ENCODE measurements around the gene FHOD1. TPM values are rescaled to one million over a fixed set of nuclear protein-coding genes. Genes with fewer than 3 reads are reported as not detected.

FHOD1 gene
- total RNA-seq, 2 experiments from 2014 or later = 16.5 to 55.0 TPM

DNA sequence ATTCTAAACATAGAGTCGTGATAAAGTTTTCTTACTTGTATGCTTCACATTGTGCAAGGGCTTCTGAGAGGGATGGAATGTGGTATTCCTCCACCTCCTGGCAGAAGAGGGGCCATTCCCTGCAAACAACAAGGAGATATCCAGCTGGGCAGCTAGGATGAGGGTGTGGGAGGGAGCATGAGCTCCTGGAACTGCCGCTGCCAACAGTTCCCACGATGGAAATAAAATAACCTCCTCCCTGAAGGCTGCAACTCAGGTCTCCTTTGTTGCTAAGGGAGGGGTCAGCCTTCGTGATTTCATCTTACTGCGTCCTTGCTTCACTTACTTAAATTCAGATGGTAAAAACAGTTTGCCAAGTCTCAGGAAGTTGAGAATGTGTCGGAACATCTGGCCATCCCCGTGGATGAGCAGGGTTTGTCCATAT is 47.7 kb upstream of the FHOD1 start:
- Histone ChIP-seq H3K9me3 (ENCODE audit: low read length) (no peaks in the 10 kb centered on the region), H2AFZ (ENCODE audit: low read length) (no peak overlapping the region), H3K4me3 (ENCODE audit: low read depth, low read length, poor library complexity, severe bottlenecking) (no peak overlapping the region), H3K4me2 (ENCODE audit: low read length) (no peak overlapping the region), H3K9me2 (ENCODE audit: insufficient read depth, low read length) (no peaks in the 10 kb centered on the region), H3K4me1 (ENCODE audit: insufficient read depth, low read length, poor library complexity, severe bottlenecking) (no peaks in the 10 kb centered on the region), H4K20me1 (ENCODE audit: insufficient read depth, low read length) (no peaks in the 10 kb centered on the region), H3K27ac (ENCODE audit: low read depth, low read length, poor library complexity, severe bottlenecking) (no peak overlapping the region), H3K79me2 (ENCODE audit: insufficient read depth, low read depth, low read length) (no peaks in the 10 kb centered on the region), H3K36me3 (ENCODE audit: insufficient read depth, low read length) (no peaks in the 10 kb centered on the region)
- POLR2A ChIA-PET = no interaction called here
- no TSS peak for BruUV-seq (replicated peaks)
- DNase-seq (ENCODE audit: low spot score) = no peak
- no peak for TF ChIP-seq EZH2phosphoT487 (IDR thresholded peaks at IDR 0.05; ENCODE audit: borderline replicate concordance, low read depth, low read length)
- TF ChIP-seq, protein P1, sequence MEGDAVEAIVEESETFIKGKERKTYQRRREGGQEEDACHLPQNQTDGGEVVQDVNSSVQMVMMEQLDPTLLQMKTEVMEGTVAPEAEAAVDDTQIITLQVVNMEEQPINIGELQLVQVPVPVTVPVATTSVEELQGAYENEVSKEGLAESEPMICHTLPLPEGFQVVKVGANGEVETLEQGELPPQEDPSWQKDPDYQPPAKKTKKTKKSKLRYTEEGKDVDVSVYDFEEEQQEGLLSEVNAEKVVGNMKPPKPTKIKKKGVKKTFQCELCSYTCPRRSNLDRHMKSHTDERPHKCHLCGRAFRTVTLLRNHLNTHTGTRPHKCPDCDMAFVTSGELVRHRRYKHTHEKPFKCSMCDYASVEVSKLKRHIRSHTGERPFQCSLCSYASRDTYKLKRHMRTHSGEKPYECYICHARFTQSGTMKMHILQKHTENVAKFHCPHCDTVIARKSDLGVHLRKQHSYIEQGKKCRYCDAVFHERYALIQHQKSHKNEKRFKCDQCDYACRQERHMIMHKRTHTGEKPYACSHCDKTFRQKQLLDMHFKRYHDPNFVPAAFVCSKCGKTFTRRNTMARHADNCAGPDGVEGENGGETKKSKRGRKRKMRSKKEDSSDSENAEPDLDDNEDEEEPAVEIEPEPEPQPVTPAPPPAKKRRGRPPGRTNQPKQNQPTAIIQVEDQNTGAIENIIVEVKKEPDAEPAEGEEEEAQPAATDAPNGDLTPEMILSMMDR (conservative IDR thresholded peaks at IDR 0.05; ENCODE audit: low read length) = no peak
- CTCF ChIA-PET (ENCODE audit: unreplicated experiment) = no interaction called here
- intact Hi-C loops (cut with micrococcal nuclease; ENCODE audit: unreplicated experiment) = no loop called here

DNA sequence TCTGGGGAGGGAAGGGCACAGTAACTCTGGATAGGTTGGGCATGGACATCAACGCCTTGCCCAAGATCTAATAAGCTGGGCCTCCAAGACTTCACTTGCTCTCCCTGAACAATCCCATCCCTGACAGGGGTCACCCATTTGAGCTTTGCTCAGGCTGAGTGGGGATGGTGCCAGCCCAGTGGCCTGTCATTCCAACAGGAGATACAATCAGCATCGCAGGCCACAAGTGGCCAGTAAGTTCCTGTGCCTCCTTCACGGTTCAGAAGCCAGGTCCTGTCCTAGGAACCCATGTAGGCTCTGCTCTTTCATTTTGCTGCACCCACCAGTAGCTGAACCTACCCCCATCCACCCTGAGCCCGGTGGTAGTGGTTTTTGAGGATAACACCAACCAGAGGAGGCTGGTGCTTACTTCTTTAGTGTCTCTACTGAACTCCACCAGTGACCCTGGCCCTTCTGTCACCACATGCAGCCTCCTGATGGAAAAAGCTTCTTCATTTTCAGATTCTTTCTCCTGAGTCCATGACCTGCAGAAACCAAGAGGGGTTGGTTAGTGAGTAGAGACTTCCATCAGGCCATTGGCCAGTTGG is 47.0 kb upstream of the FHOD1 start:
- intact Hi-C loops (cut with micrococcal nuclease; ENCODE audit: unreplicated experiment) = no loop called here
- POLR2A ChIA-PET = no interaction called here
- no peak overlapping the region for H3K4me2 ChIP-seq (ENCODE audit: low read length)
- no peaks in the 10 kb centered on the region for H3K9me3 ChIP-seq (ENCODE audit: low read length)
- no peak overlapping the region for H3K4me3 ChIP-seq (ENCODE audit: low read depth, low read length, poor library complexity, severe bottlenecking)
- TF ChIP-seq, protein P1 (conservative IDR thresholded peaks at IDR 0.05; ENCODE audit: low read length) = no peak
- TF ChIP-seq EZH2phosphoT487 (IDR thresholded peaks at IDR 0.05; ENCODE audit: borderline replicate concordance, low read depth, low read length) = no peak
- CTCF ChIA-PET (ENCODE audit: unreplicated experiment) = no interaction called here
- no peaks in the 10 kb centered on the region for H3K79me2 ChIP-seq (ENCODE audit: insufficient read depth, low read depth, low read length)
- BruUV-seq (replicated peaks) = no TSS peak
- no peak for DNase-seq (ENCODE audit: low spot score)
- H2AFZ ChIP-seq (ENCODE audit: low read length) = no peak overlapping the region
- no peaks in the 10 kb centered on the region for H3K36me3 ChIP-seq (ENCODE audit: insufficient read depth, low read length)
- no peaks in the 10 kb centered on the region for H4K20me1 ChIP-seq (ENCODE audit: insufficient read depth, low read length)
- H3K4me1 ChIP-seq (ENCODE audit: insufficient read depth, low read length, poor library complexity, severe bottlenecking) = no peaks in the 10 kb centered on the region
- no peak overlapping the region for H3K27ac ChIP-seq (ENCODE audit: low read depth, low read length, poor library complexity, severe bottlenecking)
- H3K9me2 ChIP-seq (ENCODE audit: insufficient read depth, low read length) = no peaks in the 10 kb centered on the region

DNA sequence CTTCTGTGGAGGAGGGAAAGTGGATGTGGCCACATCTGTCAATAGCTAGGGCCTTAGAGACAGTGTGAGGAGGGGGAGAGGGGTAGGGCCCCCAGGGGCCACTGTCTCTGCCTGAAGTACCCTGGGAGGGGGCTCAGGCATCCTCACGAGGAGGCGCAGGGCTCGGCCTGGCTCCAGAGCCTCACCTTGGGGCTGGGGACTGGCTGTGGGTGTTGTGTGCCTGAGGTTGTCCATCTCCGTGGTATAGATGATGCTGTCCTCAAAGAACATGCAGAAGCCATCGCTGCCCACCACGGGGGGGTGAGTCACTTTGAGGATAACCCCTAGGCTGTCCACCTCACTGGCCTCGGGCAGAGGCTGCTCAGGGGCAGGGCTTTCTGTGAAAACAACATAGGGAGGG is 44.2 kb upstream of the FHOD1 start:
- intact Hi-C loops (cut with micrococcal nuclease; ENCODE audit: unreplicated experiment) = no loop called here
- ChIA-PET CTCF (ENCODE audit: unreplicated experiment) (no interaction called here), POLR2A (no interaction called here)
- Histone ChIP-seq H3K9me2 (ENCODE audit: insufficient read depth, low read length) (no peaks in the 10 kb centered on the region), H3K4me3 (ENCODE audit: low read depth, low read length, poor library complexity, severe bottlenecking) (no peak overlapping the region), H3K9me3 (ENCODE audit: low read length) (no peaks in the 10 kb centered on the region), H4K20me1 (ENCODE audit: insufficient read depth, low read length) (no peaks in the 10 kb centered on the region), H3K27ac (ENCODE audit: low read depth, low read length, poor library complexity, severe bottlenecking) (no peak overlapping the region), H3K79me2 (ENCODE audit: insufficient read depth, low read depth, low read length) (no peaks in the 10 kb centered on the region), H3K36me3 (ENCODE audit: insufficient read depth, low read length) (no peaks in the 10 kb centered on the region), H3K4me1 (ENCODE audit: insufficient read depth, low read length, poor library complexity, severe bottlenecking) (no peaks in the 10 kb centered on the region), H2AFZ (ENCODE audit: low read length) (no peak overlapping the region), H3K4me2 (ENCODE audit: low read length) (no peak overlapping the region)
- DNase-seq (ENCODE audit: low spot score) = no peak
- no TSS peak for BruUV-seq (replicated peaks)
- no peak for TF ChIP-seq EZH2phosphoT487 (IDR thresholded peaks at IDR 0.05; ENCODE audit: borderline replicate concordance, low read depth, low read length)
- TF ChIP-seq, protein P1 (conservative IDR thresholded peaks at IDR 0.05; ENCODE audit: low read length) = no peak

Measured in OCI-LY7 (cell line).